GM18498 (cell line): ENCODE data around the gene TRIM14.
"Not testable (repeated sequence)": the region's sequence is repeated elsewhere in the genome, so short reads cannot be mapped to it uniquely, and the experiment has no call there.

ENCODE experiments used
- ATAC-seq: cut with Tn5 transposase; IDR thresholded peaks from one replicate; pipeline ENCODE4 v1.9.1; 2021; ENCODE audit warnings: mild to moderate bottlenecking, moderate library complexity; ENCODE audit not compliant: unreplicated experiment

The TRIM14 gene

GRCh38 chr9:98109052-98109451, 10.0 kb downstream of the TRIM14 start:
- no peak for ATAC-seq

GRCh38 chr9:98108531-98109031, 10.4 kb downstream of the TRIM14 start:
- peak; percentile 86 for ATAC-seq

- peak; percentile 18 for ATAC-seq
Observed at GRCh38 chr9:98107926-98108325, 11.1 kb downstream of the TRIM14 start.

GRCh38 chr9:98105006-98105405, 14.0 kb downstream of the TRIM14 start:
- no peak for ATAC-seq

GRCh38 chr9:98104445-98104881, 14.6 kb downstream of the TRIM14 start:
- no peak for ATAC-seq

- peak; percentile 99 for ATAC-seq
Observed at GRCh38 chr9:98101868-98102273, 17.2 kb downstream of the TRIM14 start.

GRCh38 chr9:98101416-98101815, 17.6 kb downstream of the TRIM14 start:
- no peak for ATAC-seq

GRCh38 chr9:98100456-98100855, 18.6 kb downstream of the TRIM14 start:
- ATAC-seq = no peak

- no peak for ATAC-seq
Observed at GRCh38 chr9:98099898-98100297, 19.1 kb downstream of the TRIM14 start.

- no peak for ATAC-seq
Observed at GRCh38 chr9:98099346-98099745, 19.7 kb downstream of the TRIM14 start.

GRCh38 chr9:98097836-98098235, 21.2 kb downstream of the TRIM14 start:
- no peak for ATAC-seq

GRCh38 chr9:98096091-98096490, 22.9 kb downstream of the TRIM14 start:
- no peak for ATAC-seq

- ATAC-seq = no peak
Observed at GRCh38 chr9:98095401-98095800, 23.6 kb downstream of the TRIM14 start.

GRCh38 chr9:98094851-98095250, 24.2 kb downstream of the TRIM14 start:
- ATAC-seq = no peak

- ATAC-seq = no peak
Observed at GRCh38 chr9:98094316-98094715, 24.7 kb downstream of the TRIM14 start.

- ATAC-seq = no peak
Observed at GRCh38 chr9:98092613-98092931, 26.4 kb downstream of the TRIM14 start.

GRCh38 chr9:98091735-98092612, 27.0 kb downstream of the TRIM14 start:
- ATAC-seq = no peak

- not testable (repeated sequence) for ATAC-seq
Observed at GRCh38 chr9:98090674-98091073, 28.3 kb downstream of the TRIM14 start.

- ATAC-seq = no peak
Observed at GRCh38 chr9:98087420-98088354, 31.3 kb downstream of the TRIM14 start.

GRCh38 chr9:98086461-98086860, 32.6 kb downstream of the TRIM14 start:
- ATAC-seq = no peak

GRCh38 chr9:98085944-98086343, 33.1 kb downstream of the TRIM14 start:
- ATAC-seq = no peak

- ATAC-seq = no peak
Observed at GRCh38 chr9:98085058-98085457, 34.0 kb downstream of the TRIM14 start.
